HG03575 (cell line): Measurements from ENCODE around the gene MED12L.
A peak's percentile ranks its signal among the peaks of the same experiment; 100 is the strongest.
"Not testable (repeated sequence)": the region's sequence is repeated elsewhere in the genome, so short reads cannot be mapped to it uniquely, and the experiment has no call there.

Experiments used
- ATAC-seq: cut with Tn5 transposase; IDR thresholded peaks from one replicate; pipeline ENCODE4 v1.9.1; 2021; ENCODE audit not compliant: unreplicated experiment, insufficient number of reproducible peaks, low FRiP score; ENCODE audit errors: extremely low read depth

Gene MED12L

DNA sequence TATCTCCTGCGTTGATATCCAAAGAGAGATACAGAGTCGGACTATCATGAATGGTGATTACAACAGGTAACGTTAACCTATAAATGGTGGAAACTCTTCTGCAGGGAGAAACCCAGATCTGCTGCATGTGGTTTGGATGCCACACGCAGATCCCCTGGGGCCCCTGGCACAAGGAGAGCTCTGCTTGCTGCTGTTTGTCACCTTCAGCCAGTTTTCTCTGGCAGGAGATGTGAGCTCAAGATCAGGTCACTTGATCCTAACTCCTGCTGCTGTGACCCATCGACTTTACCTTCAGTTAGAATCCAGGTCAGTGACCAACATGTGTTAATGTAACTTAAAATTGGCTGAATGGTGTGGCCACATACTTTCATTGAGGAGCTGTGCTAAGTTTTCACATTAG lies 141.4 kb downstream of the MED12L start:
- ATAC-seq: no peak

DNA sequence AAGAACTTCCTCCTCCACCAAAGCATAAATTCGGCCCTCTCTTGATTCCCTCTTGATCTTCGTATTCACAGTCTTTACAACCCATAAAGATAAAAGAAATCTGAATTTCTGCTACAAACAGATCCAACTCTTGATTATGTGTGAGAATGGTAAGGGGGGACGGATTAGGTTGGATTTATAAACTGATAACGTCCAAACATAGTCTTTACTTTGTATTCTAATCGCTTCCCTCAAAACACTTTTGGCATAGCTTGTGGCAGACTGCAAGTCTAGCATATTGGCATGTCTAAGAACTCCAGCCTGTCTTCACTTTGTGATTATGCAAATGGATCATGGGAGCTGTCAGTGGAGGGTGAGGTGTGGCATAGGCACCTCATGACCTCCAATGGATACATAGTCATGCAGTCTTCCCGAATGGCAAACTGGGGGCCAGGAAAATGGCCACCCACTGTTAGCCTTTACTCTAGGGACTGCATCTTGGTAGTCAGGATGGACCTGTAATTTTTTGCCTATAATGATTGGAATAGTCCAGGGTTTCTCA lies 141.9 kb downstream of the MED12L start:
- ATAC-seq: peak; percentile 7

DNA sequence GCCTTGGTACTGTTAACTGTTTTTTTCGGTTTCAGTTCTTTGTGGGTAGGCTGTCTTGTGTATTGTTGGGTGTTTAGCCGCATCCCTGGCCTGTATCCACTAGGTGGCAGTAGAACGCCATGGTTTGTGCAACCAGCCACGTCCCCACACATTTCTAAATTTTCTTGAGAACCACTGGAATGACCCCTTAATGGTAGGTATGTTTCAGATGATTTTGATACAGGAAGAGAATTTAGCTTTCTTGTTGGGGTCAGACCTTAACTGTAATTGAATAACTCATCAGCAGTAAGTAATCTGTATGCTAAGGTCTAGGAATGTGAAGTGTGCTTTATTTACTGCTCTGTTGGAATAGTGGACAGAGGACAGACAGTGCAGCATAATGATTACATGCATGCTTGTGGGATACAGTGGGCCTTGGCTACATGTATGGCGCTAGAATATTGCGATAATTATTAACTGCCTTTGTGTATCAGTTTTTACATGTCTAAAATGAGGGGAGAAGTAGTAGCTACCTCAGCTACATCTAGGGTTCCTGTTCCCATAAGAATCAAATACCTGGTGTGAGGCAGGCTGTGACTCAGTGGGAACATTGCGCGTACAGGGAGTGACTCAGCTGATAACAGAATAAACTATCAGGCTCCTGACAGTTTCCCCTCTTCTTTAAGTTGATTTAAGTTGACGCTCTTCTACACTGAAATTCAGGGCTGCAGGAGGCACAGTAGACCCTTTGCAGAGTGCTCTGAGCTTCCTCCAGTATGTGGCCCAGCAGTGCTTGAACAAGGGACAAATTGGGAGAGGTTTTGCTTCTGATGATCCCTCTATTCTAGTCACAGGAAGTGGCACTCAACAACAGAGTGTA lies 142.6 kb downstream of the MED12L start:
- peak; percentile 67 for ATAC-seq

DNA sequence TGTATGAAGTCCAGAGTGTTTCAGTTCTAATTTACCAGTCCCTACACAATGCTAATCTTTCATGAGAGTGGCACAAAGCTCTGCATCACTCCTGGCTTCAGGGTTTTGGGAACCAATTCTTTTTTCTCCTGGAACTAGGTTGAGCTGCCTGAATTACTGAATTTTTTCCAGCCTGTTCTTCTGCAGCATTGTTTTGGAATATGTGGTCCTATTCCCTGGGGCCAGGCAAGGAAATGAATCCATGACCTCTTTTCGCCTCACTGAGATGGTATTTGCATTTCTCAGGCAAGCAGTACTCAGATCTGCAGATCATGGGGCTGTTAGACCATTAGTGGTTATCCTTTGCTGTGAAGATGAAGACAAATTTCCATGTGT lies 143.2 kb downstream of the MED12L start:
- ATAC-seq: no peak

DNA sequence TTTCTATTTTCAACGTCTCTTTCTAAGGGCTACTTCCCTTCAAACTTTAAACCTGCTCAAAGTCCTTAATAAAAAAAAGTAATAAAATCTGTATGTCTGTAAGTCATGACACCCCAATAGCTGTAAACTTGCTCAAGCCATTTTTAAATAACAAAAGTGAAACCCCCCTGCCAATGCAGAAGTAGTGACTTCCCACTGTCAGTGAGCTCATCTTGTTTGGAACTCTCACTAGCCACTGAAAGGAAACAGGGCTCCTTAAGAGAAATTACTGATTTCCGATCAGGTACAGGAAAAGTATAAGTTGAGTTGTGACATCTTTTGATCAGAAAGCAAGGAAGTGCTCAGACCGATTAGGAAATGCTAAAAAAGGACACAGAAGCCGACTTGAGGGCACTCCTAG lies 145.2 kb downstream of the MED12L start:
- ATAC-seq: peak; percentile 42

DNA sequence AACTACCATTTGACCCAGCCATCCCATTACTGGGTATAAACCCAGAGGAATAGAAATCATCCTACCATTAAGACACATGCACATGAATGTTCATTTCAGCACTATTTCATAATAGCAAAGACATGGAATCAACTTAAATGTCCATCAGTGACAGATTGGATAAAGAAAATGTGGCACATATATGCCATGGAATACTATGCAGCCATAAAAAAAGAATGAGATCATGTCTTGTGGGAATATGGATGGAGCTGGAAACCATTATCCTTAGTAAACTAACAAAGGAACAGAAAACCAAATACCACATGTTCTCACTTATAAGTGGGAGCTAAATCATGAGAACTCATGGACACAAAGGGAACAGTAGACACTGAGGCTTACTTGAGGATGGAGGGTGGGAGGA lies 146.9 kb downstream of the MED12L start:
- not testable (repeated sequence) for ATAC-seq

DNA sequence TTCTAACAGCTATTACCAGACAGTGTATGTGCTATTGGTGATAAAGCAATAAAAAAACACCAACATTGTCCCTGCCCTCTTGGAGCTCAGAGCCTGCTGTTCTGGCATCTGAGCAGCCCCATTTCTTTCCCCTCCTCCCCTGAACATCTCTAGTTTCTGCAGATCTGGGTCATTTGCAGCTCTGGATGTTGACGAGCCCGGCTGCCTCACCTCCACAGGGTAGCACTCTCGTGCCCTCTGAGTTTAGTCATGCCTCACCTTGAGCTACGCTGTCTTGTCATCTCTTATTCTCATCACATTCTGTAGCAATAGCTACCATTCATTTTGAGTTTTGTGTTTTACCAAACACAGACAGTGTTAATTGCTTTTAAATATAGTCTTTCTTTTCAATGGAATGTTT lies 147.5 kb downstream of the MED12L start:
- ATAC-seq: no peak

DNA sequence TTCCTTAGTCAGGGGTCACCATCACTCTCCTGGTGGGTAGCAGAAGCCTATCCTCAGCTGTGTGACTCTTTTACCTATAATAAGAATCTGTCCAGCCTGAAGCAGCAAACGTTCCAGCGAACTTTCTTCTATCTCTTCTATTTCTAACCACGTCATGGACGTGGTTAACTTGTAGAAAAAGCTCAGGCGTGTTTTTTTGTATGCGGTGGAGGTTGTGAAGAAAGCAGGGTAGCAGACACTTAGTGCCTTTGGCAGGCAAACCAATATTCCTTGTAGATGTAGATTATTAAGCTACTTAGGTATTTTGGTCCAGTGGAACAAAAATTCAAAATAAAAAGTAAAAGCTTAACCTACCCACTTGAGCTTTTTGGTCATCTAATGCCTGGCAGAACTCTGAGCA lies 149.4 kb downstream of the MED12L start:
- no peak for ATAC-seq

DNA sequence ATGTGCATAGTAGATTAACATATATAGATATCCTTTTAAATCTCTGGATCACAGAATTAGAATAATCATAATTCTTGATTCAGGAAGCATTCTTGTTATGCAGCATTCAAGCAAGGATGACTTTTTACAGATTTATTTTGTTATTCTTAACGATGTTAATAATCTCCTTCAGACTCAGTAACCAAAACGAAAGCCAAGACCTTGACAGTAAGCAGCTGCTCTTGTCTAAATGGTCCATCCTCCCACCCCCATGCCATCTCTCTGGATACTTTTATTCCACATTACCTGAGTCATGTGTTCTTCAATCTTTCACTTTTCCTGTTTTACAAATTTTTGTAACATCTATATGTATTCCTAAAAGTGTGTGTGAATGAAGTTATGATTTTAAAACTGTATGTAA lies 150.9 kb downstream of the MED12L start:
- no peak for ATAC-seq

DNA sequence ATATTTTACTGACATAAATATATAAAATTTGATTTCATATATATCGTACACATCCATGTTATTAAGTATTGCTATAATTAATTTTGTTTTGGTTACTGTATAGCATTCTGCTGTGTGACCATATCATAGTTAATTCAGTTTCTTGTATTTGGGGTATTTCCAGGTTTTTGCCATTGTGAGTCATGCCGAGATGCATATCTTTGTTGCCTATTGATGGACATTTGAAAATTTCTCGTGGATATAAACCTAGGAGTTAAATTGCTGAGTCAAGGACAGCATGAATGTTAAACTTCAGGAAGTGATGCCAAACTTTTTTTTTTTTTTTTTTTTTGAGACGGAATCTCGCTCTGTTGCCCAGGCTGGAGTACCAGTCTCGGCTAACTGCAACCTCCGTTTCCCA lies 151.3 kb downstream of the MED12L start:
- no peak for ATAC-seq

DNA sequence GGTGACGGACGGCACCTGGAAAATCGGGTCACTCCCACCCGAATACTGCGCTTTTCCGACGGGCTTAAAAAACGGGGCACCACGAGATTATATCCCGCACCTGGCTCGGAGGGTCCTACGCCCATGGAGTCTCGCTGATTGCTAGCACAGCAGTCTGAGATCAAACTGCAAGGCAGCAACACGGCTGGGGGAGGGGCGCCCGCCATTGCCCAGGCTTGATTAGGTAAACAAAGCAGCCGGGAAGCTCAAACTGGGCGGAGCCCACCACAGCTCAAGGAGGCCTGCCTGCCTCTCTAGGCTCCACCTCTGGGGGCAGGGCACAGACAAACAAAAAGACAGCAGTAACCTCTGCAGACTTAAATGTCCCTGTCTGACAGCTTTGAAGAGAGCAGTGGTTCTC lies 156.5 kb downstream of the MED12L start:
- ATAC-seq: not testable (repeated sequence)

DNA sequence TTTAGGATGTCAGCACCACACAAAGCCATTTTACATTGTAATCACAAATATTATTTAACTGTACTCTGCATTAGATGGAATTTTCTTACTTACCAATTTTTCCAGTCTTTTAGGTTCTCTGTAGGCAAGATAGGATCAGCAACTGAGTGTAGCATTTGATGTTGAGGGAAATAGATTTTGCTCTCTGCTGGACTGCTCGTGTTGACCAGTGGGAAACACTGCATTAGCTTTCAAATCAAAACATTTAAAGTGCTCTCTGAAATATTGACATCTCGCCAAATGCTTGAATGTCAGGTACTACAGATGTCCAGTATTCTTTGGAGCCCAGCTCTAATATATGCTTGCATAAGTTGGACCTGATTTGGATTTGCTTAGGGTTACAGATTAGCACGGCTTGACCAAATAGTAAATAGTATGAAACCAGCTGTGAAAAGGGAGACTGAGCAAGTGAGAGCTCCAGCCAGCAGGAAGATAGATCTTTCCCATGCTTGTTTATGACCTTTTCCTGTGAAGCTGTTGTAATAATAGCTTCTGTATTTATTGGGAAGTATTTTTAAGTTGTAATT lies 163.4 kb downstream of the MED12L start:
- no peak for ATAC-seq

DNA sequence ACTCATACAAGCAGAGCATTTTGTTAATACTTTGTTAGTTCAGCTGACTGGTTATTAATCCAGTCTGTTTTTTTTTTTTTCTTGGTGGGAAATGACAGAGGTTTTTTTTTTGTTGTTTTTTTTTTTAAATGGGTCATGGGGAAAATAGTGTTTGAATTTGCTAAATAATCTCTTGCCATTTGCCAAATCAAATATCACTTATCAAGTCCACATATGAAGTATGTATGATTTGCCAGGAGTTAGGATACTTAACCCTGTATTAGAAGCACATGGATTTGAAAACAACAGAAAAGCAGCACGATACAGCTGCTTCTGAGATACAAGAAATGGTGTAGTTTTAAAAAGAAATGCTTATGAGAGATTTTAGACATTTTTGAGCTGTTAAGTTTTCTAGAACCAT lies 171.3 kb downstream of the MED12L start:
- ATAC-seq: no peak

DNA sequence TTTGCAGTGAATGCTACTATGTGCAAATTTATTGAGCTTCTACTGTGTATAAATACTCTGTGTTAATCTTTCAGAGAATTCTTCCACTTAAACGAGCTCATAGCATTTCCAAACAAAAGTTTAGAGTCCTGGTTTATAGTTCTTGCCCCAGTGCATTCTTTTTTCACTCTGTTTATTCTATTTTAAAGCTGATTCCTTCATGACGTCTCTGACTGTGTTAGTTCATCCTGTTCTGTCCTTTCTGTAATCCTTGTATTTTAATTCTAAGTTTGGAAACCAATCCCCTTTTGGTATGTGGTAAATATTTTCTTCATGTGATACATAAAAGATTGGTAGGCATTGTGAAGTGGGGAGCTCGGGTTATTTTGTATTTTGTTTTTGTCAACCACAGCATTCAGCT lies 174.2 kb downstream of the MED12L start:
- ATAC-seq: no peak

DNA sequence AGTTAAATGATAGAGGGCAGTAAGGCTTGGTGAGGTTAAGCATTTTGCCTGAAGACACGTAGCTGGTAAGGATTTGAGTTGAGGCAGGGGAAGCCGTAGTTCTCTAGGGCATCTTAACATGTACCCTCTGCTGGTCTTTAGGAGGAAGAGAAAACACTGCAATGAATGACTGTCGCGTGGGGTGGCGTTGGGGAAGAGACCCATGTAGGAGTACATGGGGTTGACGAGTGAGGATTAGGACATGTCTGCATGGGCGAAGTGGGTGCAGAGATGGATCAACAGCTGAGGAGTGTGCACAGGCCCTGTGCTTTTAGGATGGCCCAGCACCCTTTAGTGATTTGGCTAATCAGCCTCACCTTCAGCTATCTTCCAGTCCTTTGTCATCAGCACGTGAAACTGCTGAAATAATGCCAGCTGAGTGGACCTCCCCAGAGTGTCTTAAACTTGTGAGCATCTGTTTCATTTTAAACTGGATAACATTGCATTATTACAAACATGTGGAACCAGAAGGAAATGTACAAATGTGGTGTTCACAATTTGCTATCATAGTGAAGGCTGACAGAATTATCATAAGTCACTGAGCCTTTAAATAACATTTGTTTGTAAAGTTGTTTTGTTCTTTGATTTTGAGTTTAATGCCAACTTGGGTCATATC lies 177.5 kb downstream of the MED12L start:
- ATAC-seq: no peak

DNA sequence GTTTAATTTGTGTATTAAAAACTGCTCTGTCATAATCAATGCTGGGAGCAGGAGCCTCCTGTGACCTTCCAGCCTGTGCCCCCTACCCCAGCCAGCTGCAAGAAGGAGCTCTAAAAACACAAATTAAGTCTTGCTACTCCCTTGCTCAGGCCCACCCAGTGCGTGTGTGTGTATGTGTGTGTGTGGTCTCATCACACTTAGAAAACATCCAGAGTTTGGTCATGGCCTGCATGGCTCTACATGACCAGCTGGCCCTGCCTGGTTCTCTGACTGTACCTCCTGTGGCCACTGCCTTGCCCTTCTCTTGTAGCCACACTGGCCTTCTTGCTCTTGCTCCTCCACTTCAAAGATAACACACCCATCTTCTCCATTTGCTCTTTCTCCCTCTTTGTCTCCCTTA lies 179.1 kb downstream of the MED12L start:
- no peak for ATAC-seq

DNA sequence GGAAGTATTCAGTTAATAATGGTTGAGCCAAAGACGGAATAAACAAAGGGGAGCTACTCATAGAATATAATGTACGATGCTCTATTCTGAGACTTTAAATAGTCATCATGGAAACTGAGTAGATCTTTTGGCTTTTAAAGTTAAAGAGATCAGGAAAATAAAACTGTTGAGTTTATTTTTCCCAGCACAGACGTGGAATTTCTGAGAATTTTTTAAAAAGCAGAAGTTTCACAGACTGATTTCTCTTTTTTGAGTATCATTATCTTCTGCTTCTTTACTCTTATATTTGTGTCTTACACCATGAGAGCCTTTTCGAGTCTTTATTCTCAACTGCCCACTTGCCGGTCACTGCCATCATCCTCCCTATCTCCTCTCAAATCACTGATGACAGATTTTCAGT lies 179.7 kb downstream of the MED12L start:
- ATAC-seq: no peak

DNA sequence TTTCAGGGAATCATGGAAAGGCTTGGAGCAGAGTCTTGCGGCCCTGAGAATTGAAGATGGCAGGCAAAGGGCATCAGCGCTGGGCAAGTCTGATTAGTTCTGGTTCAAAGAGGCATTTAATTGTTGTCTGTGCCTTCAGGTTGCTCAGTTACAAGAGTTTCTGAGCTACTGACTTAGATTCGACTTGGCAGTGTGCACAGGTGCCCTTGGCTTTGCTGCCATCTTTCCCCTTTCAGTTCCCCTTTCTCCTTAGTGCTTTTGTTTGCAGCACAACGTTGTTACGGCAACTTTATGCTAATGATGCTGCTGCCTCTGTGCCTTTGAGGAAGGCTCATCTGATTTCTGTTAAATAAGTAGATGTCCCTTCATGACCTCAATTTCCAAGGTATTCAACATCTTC lies 180.4 kb downstream of the MED12L start:
- peak; percentile 90 for ATAC-seq

DNA sequence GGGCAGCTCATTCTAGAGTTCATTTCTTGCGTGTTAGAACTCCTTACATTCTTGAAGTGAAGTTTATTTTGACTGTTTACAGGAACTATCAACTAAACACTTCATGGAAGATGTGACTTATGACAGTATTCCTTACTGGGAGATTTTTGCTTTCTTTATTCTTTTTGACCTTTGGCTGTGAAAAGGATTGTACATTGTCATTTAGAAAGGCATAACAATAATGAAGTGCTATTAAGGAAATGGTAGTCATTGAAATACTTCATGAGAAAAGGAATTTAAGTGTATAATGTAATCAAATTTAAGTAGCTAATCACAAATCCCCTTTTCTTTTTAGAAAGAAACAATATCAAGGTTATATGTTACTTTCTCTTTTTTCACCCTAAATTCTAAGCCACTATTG lies 181.6 kb downstream of the MED12L start:
- ATAC-seq: no peak
